ENCODE results near the gene AURKAIP1.

DNA sequence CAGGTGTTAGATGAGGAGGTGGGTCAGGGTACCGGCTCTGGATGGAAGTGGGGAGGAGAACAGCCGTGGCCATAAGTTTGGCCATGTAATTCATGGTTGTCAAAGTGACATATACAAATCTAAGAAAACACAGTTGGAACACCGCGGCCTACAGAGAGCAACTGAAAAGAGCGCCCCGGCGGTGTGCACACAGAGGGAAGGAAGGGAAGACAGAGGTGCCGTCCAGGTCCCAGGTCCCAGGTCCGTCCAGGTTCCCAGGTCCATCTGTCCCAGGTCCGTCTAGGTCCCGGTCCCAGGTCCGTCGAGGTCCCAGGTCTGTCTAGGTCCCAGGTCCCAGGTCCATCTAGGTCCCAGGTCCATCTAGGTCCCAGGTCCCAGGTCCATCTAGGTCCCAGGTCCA, 36.6 kb upstream of the AURKAIP1 start:
- TF ChIP-seq, protein P1, sequence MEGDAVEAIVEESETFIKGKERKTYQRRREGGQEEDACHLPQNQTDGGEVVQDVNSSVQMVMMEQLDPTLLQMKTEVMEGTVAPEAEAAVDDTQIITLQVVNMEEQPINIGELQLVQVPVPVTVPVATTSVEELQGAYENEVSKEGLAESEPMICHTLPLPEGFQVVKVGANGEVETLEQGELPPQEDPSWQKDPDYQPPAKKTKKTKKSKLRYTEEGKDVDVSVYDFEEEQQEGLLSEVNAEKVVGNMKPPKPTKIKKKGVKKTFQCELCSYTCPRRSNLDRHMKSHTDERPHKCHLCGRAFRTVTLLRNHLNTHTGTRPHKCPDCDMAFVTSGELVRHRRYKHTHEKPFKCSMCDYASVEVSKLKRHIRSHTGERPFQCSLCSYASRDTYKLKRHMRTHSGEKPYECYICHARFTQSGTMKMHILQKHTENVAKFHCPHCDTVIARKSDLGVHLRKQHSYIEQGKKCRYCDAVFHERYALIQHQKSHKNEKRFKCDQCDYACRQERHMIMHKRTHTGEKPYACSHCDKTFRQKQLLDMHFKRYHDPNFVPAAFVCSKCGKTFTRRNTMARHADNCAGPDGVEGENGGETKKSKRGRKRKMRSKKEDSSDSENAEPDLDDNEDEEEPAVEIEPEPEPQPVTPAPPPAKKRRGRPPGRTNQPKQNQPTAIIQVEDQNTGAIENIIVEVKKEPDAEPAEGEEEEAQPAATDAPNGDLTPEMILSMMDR (conservative IDR thresholded peaks at IDR 0.05; ENCODE audit: low read depth, low read length): no peak
- TF ChIP-seq CEBPB (IDR thresholded peaks at IDR 0.05; ENCODE audit: low read depth, low read length) (no peak), POLR2A (IDR thresholded peaks at IDR 0.05; ENCODE audit: low read depth, low read length) (no peak), MAZ (IDR thresholded peaks at IDR 0.05; ENCODE audit: borderline replicate concordance, low read depth, low read length) (no peak)
